HG03575 (cell line): ENCODE data around the gene FIBCD1.

Experiments used
- ATAC-seq: cut with Tn5 transposase; IDR thresholded peaks from one replicate; pipeline ENCODE4 v1.9.1; 2021; ENCODE audit not compliant: unreplicated experiment, insufficient number of reproducible peaks, low FRiP score; ENCODE audit errors: extremely low read depth

FIBCD1 gene

GRCh38 chr9:130938652-130939404, at the start of gene FIBCD1:
Gene FIBCD1 (minus strand): TSS chr9:130939247. CDS start chr9:130938607, 640 bp downstream.
- ATAC-seq: no peak

- ATAC-seq: no peak
These were observed 49.3 kb upstream of the FIBCD1 start for GRCh38 chr9:130988400-130988747.

GRCh38 chr9:130987738-130988399, 48.8 kb upstream of the FIBCD1 start:
- no peak for ATAC-seq

- no peak for ATAC-seq
These were observed 48.0 kb upstream of the FIBCD1 start for GRCh38 chr9:130987054-130987453.

- no peak for ATAC-seq
These were observed 47.4 kb upstream of the FIBCD1 start for GRCh38 chr9:130986356-130986965.

- no peak for ATAC-seq
These were observed 46.6 kb upstream of the FIBCD1 start for GRCh38 chr9:130985606-130986162.

GRCh38 chr9:130985029-130985428, 46.0 kb upstream of the FIBCD1 start:
- ATAC-seq: no peak

- no peak for ATAC-seq
These were observed 45.5 kb upstream of the FIBCD1 start for GRCh38 chr9:130984521-130984920.

- no peak for ATAC-seq
These were observed 44.9 kb upstream of the FIBCD1 start for GRCh38 chr9:130983970-130984369.

- ATAC-seq: no peak
These were observed 44.3 kb upstream of the FIBCD1 start for GRCh38 chr9:130983359-130983670.

- no peak for ATAC-seq
These were observed 43.8 kb upstream of the FIBCD1 start for GRCh38 chr9:130982636-130983358.

GRCh38 chr9:130981756-130982137, 42.7 kb upstream of the FIBCD1 start:
- no peak for ATAC-seq

GRCh38 chr9:130981002-130981755, 42.1 kb upstream of the FIBCD1 start:
- ATAC-seq: no peak

- ATAC-seq: no peak
These were observed 41.5 kb upstream of the FIBCD1 start for GRCh38 chr9:130980526-130980925.

GRCh38 chr9:130979591-130980385, 40.7 kb upstream of the FIBCD1 start:
- ATAC-seq: no peak

- ATAC-seq: no peak
These were observed 38.8 kb upstream of the FIBCD1 start for GRCh38 chr9:130977811-130978221.

- ATAC-seq: no peak
These were observed 37.1 kb upstream of the FIBCD1 start for GRCh38 chr9:130975932-130976841.
